Fibroblast of pulmonary artery (primary cell): ENCODE results near the gene ECE2.

ENCODE experiments used
- DNase-seq: peaks from one replicate; pipeline ENCODE4 v3.0.0-alpha.2; 2010; ENCODE audit warnings: low read depth
- H3K4me3 ChIP-seq: replicated peaks from 2 replicates; pipeline ENCODE4 v1.5.1; 2011; ENCODE audit warnings: low read depth, mild to moderate bottlenecking, control low read depth, low read length, moderate library complexity
- CTCF ChIP-seq: IDR thresholded peaks from 2 replicates; pipeline ENCODE4 v1.5.1; 2011; ENCODE audit warnings: mild to moderate bottlenecking, control low read depth, low read length, inconsistent platforms; ENCODE audit errors: missing control alignments

The ECE2 gene

GRCh38 chr3:184275961-184276910 is at the start of gene ECE2:
ECE2 (plus strand) TSS chr3:184276022; CDS start chr3:184276154, 132 bp downstream.
- no peak for DNase-seq
- TF ChIP-seq CTCF, result no peak
- H3K4me3 ChIP-seq, result no peak within 1 kb of the TSS

- DNase-seq, result peak; percentile 32
- peak; percentile 84 for TF ChIP-seq CTCF
Measured at GRCh38 chr3:184227481-184227935, 48.3 kb upstream of the ECE2 start.

GRCh38 chr3:184228376-184229137 is 47.3 kb upstream of the ECE2 start:
- H3K4me3 ChIP-seq, result no peak overlapping the region
- no peak for TF ChIP-seq CTCF
- no peak for DNase-seq

More at GRCh38 chr3:184227481-184227935, 48.3 kb upstream of the ECE2 start:
- H3K4me3 ChIP-seq, result no peak overlapping the region

GRCh38 chr3:184229394-184230080 is 46.3 kb upstream of the ECE2 start, which contains the start of gene VWA5B2:
VWA5B2 (plus strand) TSS chr3:184229585; CDS start chr3:184230529, 944 bp downstream.
- H3K4me3 ChIP-seq, result peak within 1 kb of the TSS; percentile 33
- peak; percentile 32 for DNase-seq
- no peak for TF ChIP-seq CTCF

- no peak for DNase-seq
- no peak overlapping the region for H3K4me3 ChIP-seq
- TF ChIP-seq CTCF, result no peak
Measured at GRCh38 chr3:184230081-184230602, 45.7 kb upstream of the ECE2 start.
